NCI-H774 (cell line): ENCODE results near the gene CHSY1.
"Not testable (repeated sequence)": the region's sequence is repeated elsewhere in the genome, so short reads cannot be mapped to it uniquely, and the experiment has no call there.

Experiments used
- DNase-seq: peaks from one replicate; lab custom pipeline; 2025; lab: John Stamatoyannopoulos, UW

Gene CHSY1, protein sequence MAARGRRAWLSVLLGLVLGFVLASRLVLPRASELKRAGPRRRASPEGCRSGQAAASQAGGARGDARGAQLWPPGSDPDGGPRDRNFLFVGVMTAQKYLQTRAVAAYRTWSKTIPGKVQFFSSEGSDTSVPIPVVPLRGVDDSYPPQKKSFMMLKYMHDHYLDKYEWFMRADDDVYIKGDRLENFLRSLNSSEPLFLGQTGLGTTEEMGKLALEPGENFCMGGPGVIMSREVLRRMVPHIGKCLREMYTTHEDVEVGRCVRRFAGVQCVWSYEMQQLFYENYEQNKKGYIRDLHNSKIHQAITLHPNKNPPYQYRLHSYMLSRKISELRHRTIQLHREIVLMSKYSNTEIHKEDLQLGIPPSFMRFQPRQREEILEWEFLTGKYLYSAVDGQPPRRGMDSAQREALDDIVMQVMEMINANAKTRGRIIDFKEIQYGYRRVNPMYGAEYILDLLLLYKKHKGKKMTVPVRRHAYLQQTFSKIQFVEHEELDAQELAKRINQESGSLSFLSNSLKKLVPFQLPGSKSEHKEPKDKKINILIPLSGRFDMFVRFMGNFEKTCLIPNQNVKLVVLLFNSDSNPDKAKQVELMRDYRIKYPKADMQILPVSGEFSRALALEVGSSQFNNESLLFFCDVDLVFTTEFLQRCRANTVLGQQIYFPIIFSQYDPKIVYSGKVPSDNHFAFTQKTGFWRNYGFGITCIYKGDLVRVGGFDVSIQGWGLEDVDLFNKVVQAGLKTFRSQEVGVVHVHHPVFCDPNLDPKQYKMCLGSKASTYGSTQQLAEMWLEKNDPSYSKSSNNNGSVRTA

DNA sequence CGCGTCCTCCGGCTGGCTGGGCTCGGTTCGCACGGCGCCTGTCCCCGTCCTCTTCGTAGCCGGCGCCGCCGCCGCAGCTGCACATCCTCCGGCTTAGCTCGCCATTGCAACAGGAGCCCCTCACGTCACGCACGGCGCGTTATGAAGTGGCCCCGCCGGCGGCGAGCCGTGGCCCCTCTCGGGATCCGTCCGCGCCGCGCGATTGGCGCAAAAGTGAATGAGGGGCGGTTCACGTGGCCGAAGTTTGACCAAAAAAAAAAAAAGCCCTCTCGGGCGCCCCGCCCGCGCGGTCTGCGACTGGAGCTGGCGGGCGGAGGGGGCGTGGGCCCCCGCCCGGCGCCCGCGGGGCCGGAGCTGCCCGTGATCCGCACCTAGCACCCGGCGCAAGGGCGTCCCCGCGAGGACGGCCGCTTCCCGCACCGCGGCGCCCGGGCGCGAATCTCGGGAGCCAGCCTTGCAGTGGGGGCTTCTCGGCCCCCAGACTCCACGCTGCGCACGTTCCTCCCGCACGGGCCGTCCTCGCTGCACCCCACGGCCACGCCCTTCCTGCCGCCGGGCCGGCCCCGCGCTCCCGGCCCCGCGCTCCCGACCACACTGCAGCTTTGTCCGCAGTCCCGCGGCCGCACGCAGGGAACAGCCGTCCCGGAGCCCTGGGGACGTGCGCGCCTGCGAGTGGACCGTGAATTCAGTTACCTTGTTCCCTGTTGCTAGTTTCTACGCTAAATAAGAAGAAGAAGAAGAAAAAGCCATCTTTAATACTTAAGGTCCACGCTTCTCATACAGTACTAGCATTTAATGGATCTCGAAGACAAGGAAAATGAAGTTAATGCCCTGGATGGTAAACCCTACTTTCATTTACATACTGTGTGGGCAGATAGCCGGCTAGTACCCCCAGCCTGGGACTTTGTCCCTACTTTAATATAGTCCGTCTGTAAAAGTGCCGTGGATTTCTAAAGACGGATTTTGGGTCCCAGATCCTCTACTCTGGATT lies at the start of gene CHSY1:
Gene CHSY1 (minus strand): TSS at position 219 of the 991 bp plus-strand sequence. CDS start 592 bp downstream, outside the sequence.
- DNase-seq, result peak; percentile 71

DNA sequence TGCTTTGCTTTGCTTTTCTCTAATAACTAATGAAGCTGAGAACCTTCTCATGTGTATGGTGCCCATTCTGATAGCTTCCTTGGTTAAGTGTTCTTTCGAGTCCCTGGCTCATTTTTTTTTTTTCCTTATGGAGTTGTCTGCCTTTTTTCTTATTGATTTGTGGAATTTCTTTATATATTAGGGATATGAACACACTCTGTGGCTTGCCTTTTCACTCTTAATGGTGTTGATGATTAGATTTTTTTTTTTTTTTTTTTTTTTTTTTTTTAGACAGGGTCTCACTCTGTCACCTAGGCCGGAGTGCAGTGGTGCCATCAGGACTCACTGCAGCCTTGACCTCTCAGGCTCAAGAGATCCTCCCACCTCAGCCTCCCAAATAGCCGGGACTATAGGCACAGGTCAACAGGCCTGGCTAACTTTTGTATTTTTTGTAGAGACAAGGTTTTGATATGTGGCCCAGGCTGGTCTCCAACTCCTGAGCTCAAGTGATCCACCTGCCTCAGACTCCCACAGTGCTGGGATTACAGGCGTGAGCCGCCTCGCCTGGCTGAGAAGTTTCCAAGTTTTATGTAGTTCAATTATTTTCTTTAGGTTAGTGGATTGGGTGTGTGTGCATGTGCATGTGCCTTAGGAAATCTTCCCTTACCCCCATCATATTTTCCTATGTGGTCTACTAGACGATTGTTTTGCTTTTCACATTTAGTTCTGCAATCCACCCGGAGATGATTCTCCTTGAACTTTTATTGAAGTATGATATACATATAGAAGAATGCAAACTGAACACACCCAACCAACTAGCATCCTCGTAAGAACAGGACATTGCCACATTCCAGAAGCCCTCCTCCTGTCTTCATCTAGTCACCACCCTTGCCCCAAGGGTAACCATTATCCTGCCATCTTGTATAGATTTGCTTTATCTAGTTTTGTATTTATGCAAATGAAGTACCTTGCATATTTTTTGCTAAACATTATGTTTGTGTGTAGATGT lies 44.9 kb upstream of the CHSY1 start:
- DNase-seq, result no peak

DNA sequence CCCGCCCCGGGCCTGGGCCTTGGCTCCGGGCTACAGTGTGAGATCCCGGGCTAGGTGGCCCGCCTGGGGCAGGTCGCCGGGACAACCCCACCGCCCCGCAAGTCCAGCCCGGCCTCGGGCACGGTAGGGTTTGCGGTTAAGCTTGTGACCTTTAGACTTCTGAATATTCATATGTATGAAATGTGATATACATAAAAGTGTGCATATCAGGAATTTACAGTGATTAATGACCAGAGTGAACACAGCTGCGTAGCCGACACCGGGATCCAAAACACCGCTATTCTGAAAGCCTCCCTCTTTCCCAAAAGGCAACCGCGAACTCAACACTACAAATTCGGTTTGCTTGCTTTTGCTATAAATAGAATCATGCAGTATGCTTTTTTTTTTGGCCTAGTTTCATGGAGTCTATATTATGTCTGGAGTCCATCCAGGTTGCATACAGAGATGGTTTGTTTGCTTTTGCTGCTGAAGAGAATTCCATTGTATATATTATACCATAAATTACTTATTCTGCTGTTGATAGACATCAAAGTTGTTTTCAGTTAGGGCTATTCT lies 43.8 kb upstream of the CHSY1 start:
- no peak for DNase-seq

DNA sequence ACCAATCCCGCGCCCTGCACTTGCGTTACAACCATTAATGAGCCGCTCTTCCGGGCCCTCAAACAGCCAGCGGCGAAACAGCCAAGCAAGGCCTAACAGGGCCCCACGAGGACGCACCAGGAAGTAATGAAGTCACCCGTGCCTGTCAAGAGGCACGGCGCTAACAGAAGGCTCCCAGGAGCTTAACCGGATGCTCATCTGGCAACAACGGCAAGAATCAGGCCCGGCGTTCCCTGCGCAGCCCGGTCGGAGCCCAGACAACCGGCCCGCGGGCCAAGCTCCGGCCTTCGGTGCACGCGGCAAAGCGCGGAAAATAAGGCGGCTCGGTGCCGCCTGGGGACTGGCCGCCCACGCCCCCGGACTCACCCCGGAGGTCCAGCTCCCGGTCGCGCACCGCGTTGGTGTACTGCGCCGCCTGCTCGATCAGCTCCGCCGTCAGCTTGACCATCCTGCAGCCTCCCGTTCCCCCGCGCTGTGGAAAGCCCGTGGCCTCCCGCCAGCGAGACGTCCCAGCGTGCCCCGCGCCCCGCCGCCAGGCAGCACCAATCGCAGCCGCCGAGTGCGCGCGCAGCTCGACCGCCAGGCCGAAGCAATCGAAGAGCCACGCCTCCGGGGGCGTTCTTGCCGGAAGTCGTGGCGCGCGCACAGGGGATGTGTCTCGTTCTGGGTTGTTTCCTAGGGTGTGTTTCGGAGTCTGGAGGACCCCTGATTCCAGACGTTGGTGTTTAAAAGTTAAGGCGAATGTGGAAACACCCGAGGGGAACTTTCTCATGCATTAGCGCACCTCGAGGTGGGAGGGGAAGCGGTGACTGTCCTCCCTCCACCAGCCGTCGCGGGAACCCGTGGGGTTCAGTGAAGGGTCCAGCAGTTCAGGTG lies 43.1 kb upstream of the CHSY1 start, which contains the start of gene SNRPA1:
Gene SNRPA1 (minus strand): TSS at position 518 of the 876 bp plus-strand sequence. CDS start 70 bp downstream, at position 448.
- DNase-seq, result peak; percentile 93

DNA sequence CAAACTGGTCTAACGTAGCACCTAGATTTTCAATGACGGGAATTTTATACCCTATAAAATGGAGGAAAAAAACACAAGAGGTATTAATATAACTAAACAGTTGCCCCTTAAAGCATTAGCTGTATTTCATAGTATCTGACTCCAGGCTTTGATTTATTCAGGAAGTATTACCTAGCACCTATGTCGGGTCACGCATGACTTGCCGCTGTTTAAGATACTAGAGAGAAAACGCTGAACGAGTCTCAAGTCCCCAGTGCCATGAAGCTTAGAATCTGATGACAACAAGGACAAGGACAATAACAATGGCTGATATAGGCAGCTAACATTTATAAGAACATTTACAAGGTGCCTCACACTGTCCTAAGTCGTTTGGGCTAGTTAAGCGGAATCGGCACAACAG lies 41.3 kb upstream of the CHSY1 start:
- no peak for DNase-seq

DNA sequence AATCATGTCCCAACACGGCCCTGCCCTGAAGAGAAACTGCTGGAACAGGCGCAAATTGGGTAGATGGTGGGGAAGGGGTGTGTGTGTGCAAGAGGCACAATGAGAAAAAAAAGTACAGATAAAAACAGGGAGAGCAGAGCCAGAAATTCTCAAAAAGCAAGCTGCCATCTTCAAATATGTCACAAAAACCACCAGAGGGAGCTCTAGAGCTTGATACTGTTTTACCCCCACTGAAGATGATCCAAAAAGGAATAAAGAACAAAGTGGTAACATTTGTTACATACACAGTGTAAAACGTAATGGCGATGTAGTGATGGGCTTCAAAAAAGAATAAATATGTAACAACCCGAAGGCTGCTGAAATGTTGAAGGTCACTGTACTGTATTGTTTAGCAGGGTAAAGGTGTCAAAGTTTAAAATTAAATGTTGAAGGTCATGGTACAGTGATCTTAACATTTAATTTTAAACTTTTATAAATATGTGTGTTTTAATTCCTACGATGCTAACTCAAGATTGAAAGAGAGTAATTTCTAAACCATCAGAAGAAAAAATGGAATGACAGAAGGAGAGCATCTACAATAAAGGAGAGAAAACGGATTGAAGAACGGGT lies 37.2 kb upstream of the CHSY1 start:
- DNase-seq, result no peak

DNA sequence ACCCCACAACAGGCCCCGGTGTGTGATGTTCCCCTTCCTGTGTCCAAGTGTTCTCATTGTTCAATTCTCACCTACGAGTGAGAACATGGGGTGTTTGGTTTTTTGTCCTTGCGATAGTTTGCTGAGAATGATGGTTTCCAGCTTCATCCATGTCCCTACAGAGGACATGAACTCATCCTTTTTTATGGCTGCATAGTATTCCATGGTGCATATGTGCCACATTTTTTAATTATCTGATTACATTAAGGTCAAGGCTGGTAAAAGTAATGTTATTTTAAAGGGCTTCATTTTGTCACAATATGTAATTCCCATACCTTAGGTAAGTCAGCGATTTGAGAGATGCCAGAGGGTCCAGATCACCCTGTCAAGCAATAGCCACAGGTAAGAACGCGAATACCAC lies 35.5 kb upstream of the CHSY1 start:
- DNase-seq, result not testable (repeated sequence)

DNA sequence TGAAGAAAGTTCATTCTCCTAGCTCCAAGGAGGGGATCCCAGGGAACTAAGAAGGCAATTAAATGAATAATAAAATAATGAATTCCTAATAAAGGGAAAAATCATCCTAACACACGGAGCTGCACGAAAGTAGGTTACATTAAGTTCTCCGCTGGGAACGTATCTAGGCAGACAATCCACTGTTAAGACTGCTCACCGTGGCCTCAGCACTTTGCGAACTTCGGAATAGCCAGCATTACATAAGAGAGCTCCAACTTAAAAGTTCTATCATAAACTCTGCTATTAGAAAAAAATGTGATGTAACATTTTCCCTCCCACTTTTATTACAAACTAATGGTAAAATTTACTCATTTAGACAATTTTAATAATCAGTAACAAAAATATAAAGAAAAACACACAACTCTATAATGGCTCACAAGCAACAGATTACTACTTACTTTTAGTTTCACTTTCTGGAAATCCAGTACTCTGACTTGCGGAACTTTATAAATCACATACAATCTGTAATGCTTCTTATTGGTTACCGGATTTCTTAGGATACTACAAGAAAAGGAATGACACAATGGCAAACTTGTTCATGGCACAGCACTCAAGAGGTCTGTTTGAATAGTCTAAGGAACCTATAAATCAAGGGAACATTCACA lies 34.7 kb upstream of the CHSY1 start:
- no peak for DNase-seq

DNA sequence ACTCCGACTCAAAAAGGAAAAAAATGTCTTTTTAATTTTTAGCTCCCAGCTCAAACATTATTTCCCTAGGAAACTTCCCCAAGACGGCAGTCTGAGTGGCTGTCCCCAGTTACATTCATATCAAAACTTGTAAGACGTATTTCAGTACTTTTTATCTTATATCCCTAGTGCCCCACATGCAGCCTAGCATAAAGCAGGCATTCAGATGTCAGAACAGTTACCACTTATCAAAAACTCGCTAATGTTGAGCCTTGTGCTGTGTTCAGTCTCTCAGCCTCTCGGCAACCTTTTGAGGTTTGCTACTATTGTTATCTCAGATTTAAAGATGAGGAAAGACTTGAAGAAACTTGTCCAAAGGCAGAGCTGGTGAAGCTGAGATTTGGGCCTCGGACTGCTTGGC lies 32.1 kb upstream of the CHSY1 start:
- no peak for DNase-seq

DNA sequence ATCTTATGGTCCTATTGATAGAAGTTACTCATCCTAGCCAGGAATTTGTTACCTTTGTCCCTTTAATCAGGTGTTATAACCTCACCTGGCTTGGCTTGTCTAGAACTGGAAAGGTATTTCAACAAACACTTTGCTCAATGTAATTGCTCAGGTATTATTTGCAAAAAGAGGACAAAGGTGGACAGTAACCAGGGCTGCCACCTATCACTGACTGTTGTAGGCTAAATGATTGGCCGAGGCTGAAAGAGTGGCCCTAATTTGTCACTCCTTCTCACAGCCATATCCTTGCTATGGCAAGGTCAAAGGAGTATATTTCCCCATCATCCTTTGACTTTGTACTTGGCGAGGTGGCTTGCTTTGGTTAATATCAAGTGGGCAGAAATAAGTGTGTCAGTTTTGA lies 28.2 kb upstream of the CHSY1 start:
- DNase-seq, result no peak

DNA sequence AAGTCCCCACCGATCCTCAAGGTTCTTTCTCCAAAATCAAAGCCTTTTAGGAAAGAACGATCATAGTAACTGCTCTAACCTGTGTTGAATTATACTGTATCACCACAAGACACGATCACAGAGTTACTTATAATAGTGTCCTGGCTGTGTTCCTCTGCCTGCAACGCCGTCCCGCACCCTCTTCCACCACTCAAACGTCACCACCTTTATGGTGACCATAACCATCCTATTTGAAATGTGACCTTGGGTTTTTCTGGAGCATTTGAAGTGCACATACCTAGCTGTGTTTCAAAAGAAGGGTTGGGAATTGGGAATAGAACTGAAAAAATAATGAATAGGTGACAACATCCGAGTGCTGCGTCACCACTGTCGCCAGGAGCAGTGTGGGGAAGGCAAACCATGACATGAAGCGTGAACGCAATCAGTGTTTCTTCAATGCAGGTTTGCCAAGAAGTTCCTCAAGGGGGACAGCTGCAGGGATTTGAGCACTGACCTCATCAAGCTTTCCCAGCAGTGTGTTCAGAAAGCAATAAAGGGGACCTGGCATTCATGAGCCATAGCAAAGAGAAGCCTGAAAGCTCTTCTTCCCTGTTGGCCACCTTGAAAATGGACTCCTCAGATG lies 26.2 kb upstream of the CHSY1 start:
- DNase-seq, result no peak

DNA sequence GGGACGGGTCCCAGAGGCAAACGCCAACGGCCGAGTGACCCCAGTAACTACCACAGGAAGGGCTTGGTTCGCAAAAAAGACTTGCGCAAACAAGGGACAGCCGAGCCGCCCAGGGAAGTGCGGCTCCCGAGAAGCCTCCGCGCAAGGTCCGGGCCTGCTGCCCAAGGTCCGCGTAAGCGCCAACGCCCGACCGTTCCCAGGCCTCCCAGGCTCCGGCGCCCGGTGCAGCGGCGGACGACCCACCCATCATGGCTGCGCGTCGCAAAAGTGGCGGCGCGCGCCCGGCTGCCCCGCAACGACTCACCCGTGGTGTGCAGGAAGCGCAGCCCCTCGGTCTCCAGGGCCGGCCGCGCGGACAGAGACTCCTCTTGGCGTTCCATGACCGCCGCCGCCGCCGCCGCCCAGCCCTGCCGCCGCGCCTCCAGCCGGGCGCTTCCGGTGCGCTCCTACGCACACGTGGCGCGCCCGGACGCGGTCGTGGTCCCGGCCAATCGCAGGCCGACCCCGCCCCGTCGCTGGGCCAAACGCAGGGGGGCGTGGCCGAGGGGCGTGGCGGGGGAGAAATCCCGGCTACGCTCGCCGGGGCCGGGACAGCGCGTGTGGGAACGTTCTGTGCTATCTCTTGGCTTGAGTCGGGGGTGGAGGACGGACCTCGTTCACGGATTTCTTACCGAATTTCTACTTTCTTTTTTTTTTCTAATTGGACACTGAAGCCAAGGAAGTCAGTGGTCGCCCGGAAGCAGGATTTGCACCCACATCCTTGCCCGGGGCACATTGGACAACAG lies 25.4 kb upstream of the CHSY1 start, which contains the start of gene SELENOS:
Gene SELENOS (minus strand): TSS at position 448 of the 785 bp plus-strand sequence. CDS start 68 bp downstream, at position 380.
- DNase-seq, result peak; percentile 85

DNA sequence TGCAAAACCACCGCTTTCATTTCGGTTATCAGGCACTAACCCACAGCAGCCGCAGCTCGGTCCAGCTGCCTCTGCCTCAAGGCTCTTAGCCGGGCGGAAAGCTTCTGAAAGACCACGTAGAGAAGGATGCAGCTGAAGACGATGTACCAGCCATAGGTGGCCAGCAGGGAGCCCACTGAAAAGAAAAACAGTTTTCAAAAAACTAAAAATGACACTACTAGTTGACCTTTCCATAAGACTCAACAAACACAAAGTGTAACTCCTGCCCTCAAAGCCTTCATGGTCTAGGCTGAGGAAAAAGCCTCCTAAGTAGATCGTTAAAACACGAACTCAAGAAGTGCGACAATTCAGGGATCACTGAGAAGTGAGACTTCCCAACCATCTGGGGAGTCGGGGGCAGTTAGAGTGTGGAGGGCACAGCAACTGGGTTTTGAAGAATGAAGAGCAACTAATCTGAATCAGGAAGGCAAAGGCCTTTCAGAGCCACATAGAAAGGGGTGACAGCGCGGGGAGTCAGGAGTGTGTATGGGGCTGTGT lies 24.7 kb upstream of the CHSY1 start:
- DNase-seq, result no peak

DNA sequence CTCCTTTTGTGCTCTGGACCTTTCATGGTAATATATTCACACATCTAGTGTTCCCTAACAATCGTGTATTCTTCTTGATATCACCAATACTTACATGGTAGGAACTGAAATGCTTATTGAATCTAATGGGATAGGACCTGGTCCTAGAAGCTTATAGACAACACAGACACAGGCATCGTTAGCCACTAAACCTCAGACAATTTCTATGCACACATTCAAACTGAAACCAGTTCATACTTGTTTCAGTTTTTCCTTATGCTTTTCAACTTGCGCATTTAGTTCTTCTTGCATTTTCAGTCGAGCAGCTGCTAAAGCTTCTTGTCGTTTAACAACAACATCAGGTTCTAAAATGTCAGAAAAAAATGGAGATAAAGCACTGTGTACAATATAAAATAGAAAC lies 23.2 kb upstream of the CHSY1 start:
- no peak for DNase-seq

DNA sequence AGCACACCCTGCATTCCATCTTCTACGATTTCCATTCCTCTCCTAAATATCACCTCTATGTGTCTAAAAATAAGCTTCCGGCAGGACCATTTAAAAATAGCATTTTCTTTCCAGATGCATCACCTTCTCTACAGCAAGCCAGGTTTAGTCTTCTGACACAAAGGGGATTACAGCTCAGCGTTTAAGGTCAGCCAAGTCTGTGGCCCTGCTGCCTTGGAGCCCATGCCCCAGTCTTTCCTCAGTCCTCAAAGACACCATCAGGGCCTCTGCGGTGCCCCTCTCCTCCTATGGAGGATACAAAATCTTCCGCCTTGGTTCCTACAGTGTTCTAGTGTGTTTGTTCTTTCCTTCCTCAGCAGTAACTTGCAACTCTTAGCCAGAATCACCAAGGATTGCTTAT lies 21.7 kb upstream of the CHSY1 start:
- DNase-seq, result no peak

DNA sequence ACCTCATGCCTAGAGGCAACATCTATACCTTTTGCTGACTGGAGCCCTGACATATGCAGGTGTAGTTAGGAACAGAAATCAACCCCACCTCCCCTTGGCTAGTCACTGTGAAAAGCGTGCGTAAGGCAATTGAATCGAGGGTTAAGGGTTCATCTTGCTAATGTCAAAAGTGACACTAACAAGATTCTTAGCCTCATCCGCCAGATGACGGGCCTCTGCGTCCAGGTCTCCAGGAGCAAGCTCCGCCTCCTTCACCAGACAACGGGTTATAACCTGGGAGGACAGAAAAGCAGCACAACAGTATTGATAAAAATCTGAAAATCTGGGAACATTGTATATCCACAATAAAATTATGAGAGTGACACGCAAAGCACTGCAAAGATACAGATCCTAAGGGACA lies 20.7 kb upstream of the CHSY1 start:
- DNase-seq, result no peak
